PC-9 (cell line): ENCODE data around the gene DIDO1. TPM values are rescaled to one million over a fixed set of nuclear protein-coding genes. Genes with fewer than 3 reads are reported as not detected.

ENCODE experiments used
- BruUV-seq: library from RNA; stranded (reverse); fragments of 400-500 nt; replicated peaks from 2 replicates; lab custom pipeline; 2021; lab: Mats Ljungman, UMichigan
- CTCF ChIA-PET: fragments of 300-600 bp; sonication (Branson Sonifier 250); formaldehyde crosslinking; loops from one replicate; lab custom pipeline; 2022; ENCODE audit warnings: antibody characterized with exemption; lab: Charles Lee
- POLR2A ChIA-PET: fragments of 300-600 bp; sonication (Branson Sonifier 250); formaldehyde crosslinking; loops from one replicate; lab custom pipeline; 2022; ENCODE audit warnings: antibody characterized with exemption; ENCODE audit not compliant: unreplicated experiment; lab: Charles Lee
- DNase-seq, 2 experiments: peaks; one replicate each; pipeline versions ENCODE4 v3.0.0 to v3.0.0-alpha.2; 2015 to 2022; ENCODE audit warnings: mixed read lengths in 1 of 2
- H2AFZ ChIP-seq: fragments of 200-600 bp; sonication (generic); 2 replicates; pipeline ENCODE4 v1.8.1; 2017; ENCODE audit warnings: antibody characterized with exemption
- H3F3A ChIP-seq: fragments of 200-600 bp; sonication (generic); 2 replicates; pipeline ENCODE4 v1.8.1; 2017; ENCODE audit warnings: antibody characterized with exemption, mild to moderate bottlenecking, low read depth; ENCODE audit not compliant: insufficient read depth
- H3K27ac ChIP-seq: fragments of 200-600 bp; sonication (generic); 2 replicates; pipeline ENCODE4 v1.6.1; 2016; ENCODE audit warnings: mixed run types
- H3K27me3 ChIP-seq: fragments of 200-600 bp; sonication (generic); 2 replicates; pipeline ENCODE4 v1.6.1; 2016; ENCODE audit warnings: low read depth, mixed run types; ENCODE audit not compliant: insufficient read depth
- H3K36me3 ChIP-seq: fragments of 200-600 bp; sonication (generic); 2 replicates; pipeline ENCODE4 v1.6.1; 2016; ENCODE audit warnings: low read depth, mixed run types
- H3K4me1 ChIP-seq: fragments of 200-600 bp; sonication (generic); replicated peaks from 2 replicates; pipeline ENCODE4 v1.6.1; 2016; ENCODE audit warnings: mixed run types; ENCODE audit not compliant: insufficient read depth
- H3K4me2 ChIP-seq: fragments of 200-600 bp; sonication (generic); 2 replicates; pipeline ENCODE4 v1.6.1; 2017; ENCODE audit warnings: mixed run types
- H3K4me3 ChIP-seq: fragments of 200-600 bp; sonication (generic); 2 replicates; pipeline ENCODE4 v1.6.1; 2016; ENCODE audit warnings: mixed run types
- H3K79me2 ChIP-seq: fragments of 200-600 bp; sonication (generic); 2 replicates; pipeline ENCODE4 v1.6.1; 2017; ENCODE audit warnings: low read depth, mixed run types
- H3K9me2 ChIP-seq: fragments of 200-600 bp; sonication (generic); 2 replicates; pipeline ENCODE4 v1.8.1; 2017; ENCODE audit warnings: mild to moderate bottlenecking; ENCODE audit not compliant: insufficient read depth
- H3K9me3 ChIP-seq: fragments of 200-600 bp; sonication (generic); 2 replicates; pipeline ENCODE4 v1.8.1; 2016; ENCODE audit warnings: low read depth; ENCODE audit not compliant: insufficient read depth
- H4K20me1 ChIP-seq: fragments of 200-600 bp; sonication (generic); 2 replicates; pipeline ENCODE4 v1.8.1; 2017; ENCODE audit not compliant: insufficient read depth
- EZH2 ChIP-seq: fragments of 200-600 bp; sonication (generic); IDR thresholded peaks from 2 replicates; pipeline ENCODE4 v1.8.0; 2017; ENCODE audit warnings: antibody characterized with exemption, low read depth
- intact Hi-C: fragments of 100-400 bp; cut with micrococcal nuclease; formaldehyde crosslinking; loops from one replicate; pipeline ENCODE4 v1.10.0; 2022; ENCODE audit not compliant: unreplicated experiment
- total RNA-seq: library from RNA; stranded (reverse); gene quantifications from 2 replicates; pipeline ENCODE4 v1.2.3, GENCODE V29; 2021
- TF ChIP-seq, protein P1 (sequence below): fragments of 200-600 bp; sonication (generic); conservative IDR thresholded peaks from 2 replicates; pipeline ENCODE4 v1.6.1; 2017; ENCODE audit warnings: mixed run types, antibody characterized with exemption, mild to moderate bottlenecking, moderate library complexity

DIDO1 gene
- total RNA-seq, 1 experiment from 2014 or later: 61.4 TPM

DNA sequence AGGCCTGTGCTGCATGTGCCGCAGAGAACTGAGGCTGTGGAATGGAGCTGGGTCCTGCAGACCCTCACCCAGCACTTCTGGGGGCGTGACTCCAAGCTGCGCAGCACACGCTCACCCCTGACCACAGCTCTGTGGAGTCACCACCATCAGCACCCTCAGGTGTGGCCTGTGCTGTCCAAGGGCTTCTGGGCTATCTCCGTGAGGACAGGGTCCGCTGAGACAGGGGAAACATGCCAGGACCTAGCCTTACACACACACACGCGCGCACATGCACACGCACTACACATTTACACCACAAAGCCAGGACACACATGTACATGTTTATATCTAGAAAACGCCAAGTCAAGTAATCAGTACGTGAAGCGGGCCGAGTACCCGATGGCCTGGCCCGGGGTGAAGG lies 37.9 kb downstream of the DIDO1 start:
- no TSS peak for BruUV-seq
- Histone ChIP-seq H2AFZ (no peak overlapping the region), H3K79me2 (no peaks in the 10 kb centered on the region), H3K36me3 (peaks cover 32% of the 10 kb centered on the region), H3K27ac (no peak overlapping the region), H3K9me2 (no peaks in the 10 kb centered on the region), H3K4me1 (no peaks in the 10 kb centered on the region), H3K9me3 (no peaks in the 10 kb centered on the region), H4K20me1 (peaks cover 10% of the 10 kb centered on the region), H3K4me3 (no peak overlapping the region), H3K4me2 (no peak overlapping the region), H3F3A (peaks cover 29% of the 10 kb centered on the region), H3K27me3 (no peaks in the 10 kb centered on the region)
- intact Hi-C loops: no loop called here
- no peak for TF ChIP-seq EZH2
- TF ChIP-seq, protein P1, sequence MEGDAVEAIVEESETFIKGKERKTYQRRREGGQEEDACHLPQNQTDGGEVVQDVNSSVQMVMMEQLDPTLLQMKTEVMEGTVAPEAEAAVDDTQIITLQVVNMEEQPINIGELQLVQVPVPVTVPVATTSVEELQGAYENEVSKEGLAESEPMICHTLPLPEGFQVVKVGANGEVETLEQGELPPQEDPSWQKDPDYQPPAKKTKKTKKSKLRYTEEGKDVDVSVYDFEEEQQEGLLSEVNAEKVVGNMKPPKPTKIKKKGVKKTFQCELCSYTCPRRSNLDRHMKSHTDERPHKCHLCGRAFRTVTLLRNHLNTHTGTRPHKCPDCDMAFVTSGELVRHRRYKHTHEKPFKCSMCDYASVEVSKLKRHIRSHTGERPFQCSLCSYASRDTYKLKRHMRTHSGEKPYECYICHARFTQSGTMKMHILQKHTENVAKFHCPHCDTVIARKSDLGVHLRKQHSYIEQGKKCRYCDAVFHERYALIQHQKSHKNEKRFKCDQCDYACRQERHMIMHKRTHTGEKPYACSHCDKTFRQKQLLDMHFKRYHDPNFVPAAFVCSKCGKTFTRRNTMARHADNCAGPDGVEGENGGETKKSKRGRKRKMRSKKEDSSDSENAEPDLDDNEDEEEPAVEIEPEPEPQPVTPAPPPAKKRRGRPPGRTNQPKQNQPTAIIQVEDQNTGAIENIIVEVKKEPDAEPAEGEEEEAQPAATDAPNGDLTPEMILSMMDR: no peak
- ChIA-PET CTCF (interaction anchor here (0.9 kb wide), 1 partner anchor 30 kb away, joined by 3 read pairs; no protein-coding TSS in a partner anchor), POLR2A (interaction anchor here (0.6 to 0.7 kb wide), 2 partner anchors 56 to 276 kb away, joined by 3 to 4 read pairs; no protein-coding TSS in a partner anchor)
- no peak for DNase-seq

- BruUV-seq: no TSS peak
- no peak overlapping the region for H3K4me2 ChIP-seq
- no peak overlapping the region for H2AFZ ChIP-seq
- H3K9me2 ChIP-seq: no peaks in the 10 kb centered on the region
- TF ChIP-seq, protein P1: no peak
- TF ChIP-seq EZH2: no peak
- H4K20me1 ChIP-seq: peaks cover 5% of the 10 kb centered on the region; the same call in 1 of the 2 replicates
- H3K9me3 ChIP-seq: no peaks in the 10 kb centered on the region
- no peak overlapping the region for H3K4me3 ChIP-seq
- no peak overlapping the region for H3K27ac ChIP-seq
- no peak for DNase-seq
- no peaks in the 10 kb centered on the region for H3K27me3 ChIP-seq
- no peaks in the 10 kb centered on the region for H3K79me2 ChIP-seq
- CTCF ChIA-PET: interaction anchor here (0.9 to 1.0 kb wide), 2 partner anchors 12 to 31 kb away, joined by 3 read pairs; no protein-coding TSS in a partner anchor
- POLR2A ChIA-PET: interaction anchor here (0.6 kb wide), 1 partner anchor 56 kb away, joined by 3 read pairs; no protein-coding TSS in a partner anchor
- peaks cover 23% of the 10 kb centered on the region; the same call in 1 of the 2 replicates for H3F3A ChIP-seq
- intact Hi-C loops: no loop called here
- H3K4me1 ChIP-seq: no peaks in the 10 kb centered on the region
- peaks cover 27% of the 10 kb centered on the region for H3K36me3 ChIP-seq
Measured at GRCh38 chr20:62887860-62888239, 38.5 kb downstream of the DIDO1 start.

DNA sequence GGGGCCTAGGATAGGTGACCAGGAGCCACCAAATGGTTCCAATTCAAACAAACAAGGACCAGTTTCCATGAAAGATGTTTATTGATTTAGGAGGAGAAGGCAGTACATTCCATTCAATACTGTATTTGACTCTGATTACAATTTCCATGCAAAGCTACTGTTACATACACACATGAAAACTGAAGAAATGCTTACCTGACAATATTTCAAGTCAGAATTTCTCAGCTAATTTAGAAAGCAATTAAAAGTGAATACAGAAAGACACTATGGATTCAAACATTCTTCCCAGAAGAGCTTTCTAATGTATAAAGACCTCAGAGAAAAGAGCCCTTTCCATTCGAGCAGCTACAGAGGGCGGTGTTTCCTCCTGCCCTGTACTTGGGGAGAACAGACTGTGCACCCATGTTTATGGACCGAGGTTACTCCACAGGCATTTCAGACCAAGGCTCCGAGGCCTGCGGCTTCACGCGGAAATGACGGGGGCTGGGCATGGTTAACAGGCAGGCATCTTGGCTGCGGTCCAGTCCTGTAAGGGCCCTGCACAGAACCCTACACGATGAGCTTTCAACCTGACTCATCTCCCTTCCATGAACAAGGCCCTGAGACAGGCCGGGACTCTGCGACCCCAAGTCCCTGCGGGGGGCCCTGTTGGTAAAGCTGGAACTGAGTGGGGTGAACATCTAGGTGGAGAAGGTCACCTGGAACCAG lies 39.0 kb downstream of the DIDO1 start:
- Histone ChIP-seq H3K9me2 (no peaks in the 10 kb centered on the region), H3K27me3 (no peaks in the 10 kb centered on the region), H3K36me3 (peaks cover 21% of the 10 kb centered on the region), H2AFZ (no peak overlapping the region), H3K79me2 (no peaks in the 10 kb centered on the region), H3K9me3 (no peaks in the 10 kb centered on the region), H3K4me2 (no peak overlapping the region), H3K4me3 (no peak overlapping the region), H4K20me1 (peaks cover 5% of the 10 kb centered on the region; the same call in 1 of the 2 replicates), H3K4me1 (no peaks in the 10 kb centered on the region), H3F3A (peaks cover 19% of the 10 kb centered on the region; the same call in 1 of the 2 replicates), H3K27ac (no peak overlapping the region)
- ChIA-PET POLR2A (no interaction called here), CTCF (interaction anchor here (0.9 to 1.0 kb wide), 2 partner anchors 12 to 31 kb away, joined by 3 read pairs; no protein-coding TSS in a partner anchor)
- BruUV-seq: no TSS peak
- peak in 1 of 2 experiments; percentile 40 for DNase-seq
- intact Hi-C loops: no loop called here
- TF ChIP-seq, protein P1: no peak
- no peak for TF ChIP-seq EZH2
